H1 (cell line): ENCODE results near the gene LYRM4. TPM values are rescaled to one million over a fixed set of nuclear protein-coding genes. Genes with fewer than 3 reads are reported as not detected.

ENCODE experiments used
- CTCF ChIA-PET: fragments of 300-600 bp; sonication (Branson Sonifier 250); formaldehyde crosslinking; loops from one replicate; lab custom pipeline; 2021; ENCODE audit not compliant: partially characterized antibody; lab: Charles Lee
- POLR2A ChIA-PET: fragments of 300-600 bp; sonication (Branson Sonifier 250); formaldehyde crosslinking; loops from one replicate; lab custom pipeline; 2021; ENCODE audit warnings: inconsistent platforms; ENCODE audit not compliant: partially characterized antibody; lab: Charles Lee
- DNase-seq, 2 experiments: peaks; one replicate each; pipeline versions ENCODE4 v3.0.0 to v3.0.0-alpha.2; 2010 to 2022; ENCODE audit warnings: low spot score in 2 of 2, low read depth in 1 of 2, mixed read lengths in 1 of 2
- FAIRE-seq: peaks from 2 replicates; lab custom pipeline; 2011; peaks lifted over from hg19 to GRCh38; lab: Jason Lieb, UNC
- H2AFZ ChIP-seq: 2 replicates; pipeline ENCODE4 v1.8.1; 2012; ENCODE audit warnings: low read length, inconsistent platforms
- H2AK5ac ChIP-seq: 2 replicates; pipeline ENCODE4 v1.6.1; 2013; ENCODE audit warnings: low read depth, low read length
- H2BK120ac ChIP-seq: replicated peaks from 2 replicates; pipeline ENCODE3; 2013; ENCODE audit warnings: low read depth, low read length, inconsistent platforms
- H2BK12ac ChIP-seq: 2 replicates; pipeline ENCODE4 v1.6.1; 2013; ENCODE audit warnings: low read depth, low read length
- H2BK15ac ChIP-seq: 2 replicates; pipeline ENCODE4 v1.6.1; 2013; ENCODE audit warnings: low read length
- H2BK20ac ChIP-seq: 2 replicates; pipeline ENCODE4 v1.6.1; 2013; ENCODE audit warnings: low read length
- H2BK5ac ChIP-seq: 2 replicates; pipeline ENCODE4 v1.6.1; 2013; ENCODE audit warnings: low read depth, low read length
- H3K14ac ChIP-seq: 2 replicates; pipeline ENCODE4 v1.6.1; 2013; ENCODE audit warnings: inconsistent platforms; ENCODE audit not compliant: insufficient read length
- H3K18ac ChIP-seq: 2 replicates; pipeline ENCODE4 v1.6.1; 2013; ENCODE audit warnings: low read length; ENCODE audit errors: extremely low read depth
- H3K23ac ChIP-seq: 2 replicates; pipeline ENCODE4 v1.6.1; 2013; ENCODE audit warnings: inconsistent platforms; ENCODE audit not compliant: insufficient read length
- H3K23me2 ChIP-seq: 2 replicates; pipeline ENCODE4 v1.6.1; 2013; ENCODE audit warnings: low read depth, low read length
- H3K27ac ChIP-seq: 2 replicates; pipeline ENCODE4 v1.6.1; 2011; ENCODE audit warnings: low read depth, low read length, inconsistent platforms
- H3K27me3 ChIP-seq, 4 experiments: replicated peaks in 1 of 4; 1 replicate in 1 of 4; 2 replicates in 3 of 4; pipeline versions ENCODE4 v1.6.1 to v1.8.1; 2011 to 2013; ENCODE audit warnings: low read length in 3 of 4, mild to moderate bottlenecking in 3 of 4, inconsistent platforms in 2 of 4, mixed read lengths in 2 of 4, moderate library complexity in 1 of 4; ENCODE audit not compliant: control insufficient read depth in 3 of 4, insufficient read depth in 3 of 4; ENCODE audit errors: extremely low read depth in 1 of 4
- H3K36me3 ChIP-seq, 4 experiments: 2 replicates each; pipeline versions ENCODE4 v1.6.1 to v1.8.1; 2011 to 2013; ENCODE audit warnings: mild to moderate bottlenecking in 4 of 4, low read length in 3 of 4, moderate library complexity in 2 of 4, control low read depth in 1 of 4, inconsistent platforms in 1 of 4; ENCODE audit not compliant: insufficient read depth in 4 of 4, control insufficient read depth in 2 of 4
- H3K4ac ChIP-seq: replicated peaks from 2 replicates; pipeline ENCODE3; 2013; ENCODE audit warnings: low read length, low read depth, mixed read lengths, inconsistent platforms; ENCODE audit not compliant: insufficient read length
- H3K4me1 ChIP-seq, 4 experiments: replicated peaks in 1 of 4; 1 replicate in 1 of 4; 2 replicates in 3 of 4; pipeline versions ENCODE4 v1.6.1 to v1.8.1; 2011 to 2013; ENCODE audit warnings: low read length in 3 of 4, inconsistent platforms in 2 of 4, mixed read lengths in 1 of 4; ENCODE audit not compliant: insufficient read depth in 4 of 4, control insufficient read depth in 3 of 4
- H3K4me2 ChIP-seq, 2 experiments: 2 replicates each; pipeline versions ENCODE4 v1.6.1 to v1.8.1; 2011 to 2013; ENCODE audit warnings: low read depth in 2 of 2, low read length in 2 of 2, control low read depth in 1 of 2, inconsistent platforms in 1 of 2, mild to moderate bottlenecking in 1 of 2; ENCODE audit not compliant: insufficient read depth in 1 of 2
- H3K4me3 ChIP-seq, 4 experiments: fragments of 200-600, 300-600 bp in 1 of 4; sonication (generic), shearing (Covaris generic), sonication (Bioruptor Twin) in 1 of 4; 2 replicates each; pipeline versions ENCODE4 v1.5.1 to v1.8.1; 2011 to 2016; ENCODE audit warnings: low read length in 4 of 4, low read depth in 3 of 4, control low read depth in 2 of 4, inconsistent platforms in 2 of 4, mild to moderate bottlenecking in 2 of 4, mixed read lengths in 1 of 4, moderate library complexity in 1 of 4; ENCODE audit not compliant: insufficient read depth in 2 of 4; ENCODE audit errors: extremely low read depth in 1 of 4
- H3K56ac ChIP-seq: replicated peaks from 2 replicates; pipeline ENCODE3; 2013; ENCODE audit warnings: low read depth, mild to moderate bottlenecking, mixed read lengths, low read length, inconsistent platforms; ENCODE audit not compliant: insufficient read length
- H3K79me1 ChIP-seq: 2 replicates; pipeline ENCODE4 v1.6.1; 2013; ENCODE audit warnings: low read depth, low read length, control low read depth
- H3K79me2 ChIP-seq, 2 experiments: 2 replicates each; pipeline versions ENCODE4 v1.6.1 to v1.8.1; 2012 to 2013; ENCODE audit warnings: low read length in 2 of 2, mild to moderate bottlenecking in 2 of 2, inconsistent platforms in 1 of 2; ENCODE audit not compliant: insufficient read depth in 2 of 2, control insufficient read depth in 1 of 2
- H3K9ac ChIP-seq, 4 experiments: replicated peaks in 1 of 4; 1 replicate in 1 of 4; 2 replicates in 3 of 4; pipeline versions ENCODE4 v1.6.1 to v1.8.1; 2011 to 2013; ENCODE audit warnings: low read depth in 3 of 4, low read length in 3 of 4, control low read depth in 2 of 4, mild to moderate bottlenecking in 2 of 4, moderate library complexity in 2 of 4, inconsistent platforms in 1 of 4; ENCODE audit errors: extremely low read depth in 1 of 4
- H3K9me3 ChIP-seq, 2 experiments: 2 replicates each; pipeline versions ENCODE4 v1.6.1 to v1.8.1; 2012 to 2013; ENCODE audit warnings: mild to moderate bottlenecking in 2 of 2, moderate library complexity in 2 of 2, control low read depth in 1 of 2, inconsistent platforms in 1 of 2, low read depth in 1 of 2, low read length in 1 of 2, mixed read lengths in 1 of 2; ENCODE audit not compliant: insufficient read depth in 2 of 2
- H4K20me1 ChIP-seq, 2 experiments: replicated peaks in 1 of 2; 2 replicates each; pipeline versions ENCODE3 to v1.8.1; 2011 to 2013; ENCODE audit warnings: inconsistent platforms in 2 of 2, low read length in 2 of 2, mild to moderate bottlenecking in 1 of 2; ENCODE audit not compliant: insufficient read depth in 2 of 2, control insufficient read depth in 1 of 2
- H4K5ac ChIP-seq: 2 replicates; pipeline ENCODE4 v1.6.1; 2013; ENCODE audit warnings: low read length, low read depth, mixed read lengths, inconsistent platforms; ENCODE audit not compliant: insufficient read length
- H4K8ac ChIP-seq: 2 replicates; pipeline ENCODE4 v1.8.0; 2013; ENCODE audit warnings: mild to moderate bottlenecking, moderate library complexity, low read length, inconsistent platforms; ENCODE audit not compliant: insufficient read depth; ENCODE audit errors: extremely low read depth
- H4K91ac ChIP-seq: replicated peaks from 2 replicates; pipeline ENCODE3; 2013; ENCODE audit warnings: low read length, mixed read lengths, inconsistent platforms; ENCODE audit not compliant: insufficient read length
- BACH1 ChIP-seq: IDR thresholded peaks from 2 replicates; pipeline ENCODE4 v1.6.1; 2012; ENCODE audit warnings: low read length, improper control_type of control experiment
- CBX5 ChIP-seq: fragments of 300-800, 300-1000 bp; sonication (generic); IDR thresholded peaks from 2 replicates; pipeline ENCODE4 v1.7.1; 2016; ENCODE audit warnings: antibody characterized with exemption, low read length, low read depth
- CHD2 ChIP-seq: IDR thresholded peaks from 2 replicates; pipeline ENCODE4 v1.6.1; 2012; ENCODE audit warnings: low read length, improper control_type of control experiment
- E2F6 ChIP-seq: IDR thresholded peaks from 2 replicates; pipeline ENCODE4 v1.6.1; 2012; ENCODE audit warnings: inconsistent platforms
- GTF2F1 ChIP-seq: IDR thresholded peaks from 2 replicates; pipeline ENCODE4 v1.6.1; 2012; ENCODE audit warnings: low read depth, low read length, improper control_type of control experiment, borderline replicate concordance
- HDAC2 ChIP-seq, 2 experiments: fragments of 300-600 bp in 1 of 2; sonication (generic) in 1 of 2; IDR thresholded peaks; 2 replicates each; pipeline ENCODE4 v1.6.1; 2011 to 2012; ENCODE audit warnings: low read depth in 2 of 2, low read length in 2 of 2, mild to moderate bottlenecking in 2 of 2, moderate library complexity in 2 of 2, borderline replicate concordance in 1 of 2, inconsistent platforms in 1 of 2
- JUND ChIP-seq: IDR thresholded peaks from 2 replicates; pipeline ENCODE4 v1.6.1; 2011; ENCODE audit warnings: mild to moderate bottlenecking, improper control_type of control experiment, low read length
- KDM1A ChIP-seq: fragments of 200-600, 300-600 bp; sonication (generic); IDR thresholded peaks from 2 replicates; pipeline ENCODE4 v1.7.1; 2016; ENCODE audit warnings: mild to moderate bottlenecking, low read length, borderline replicate concordance
- KDM5A ChIP-seq: fragments of 200-600 bp; IDR thresholded peaks from 2 replicates; pipeline ENCODE4 v1.7.1; 2012; ENCODE audit warnings: mild to moderate bottlenecking, low read length, inconsistent platforms, mixed read lengths
- NRF1 ChIP-seq: IDR thresholded peaks from 2 replicates; pipeline ENCODE4 v1.6.1; 2011; ENCODE audit warnings: mild to moderate bottlenecking, low read depth, low read length, improper control_type of control experiment
- SAP30 ChIP-seq: fragments of 300-600 bp; sonication (generic); IDR thresholded peaks from 2 replicates; pipeline ENCODE4 v1.7.1; 2012; ENCODE audit warnings: low read length, moderate library complexity, mild to moderate bottlenecking, inconsistent platforms; ENCODE audit not compliant: insufficient read depth, insufficient replicate concordance
- SIX5 ChIP-seq: IDR thresholded peaks from 2 replicates; pipeline ENCODE4 v1.6.1; 2011; ENCODE audit warnings: mild to moderate bottlenecking, low read depth, low read length
- TBP ChIP-seq: IDR thresholded peaks from 2 replicates; pipeline ENCODE4 v1.6.1; 2011; ENCODE audit warnings: low read depth, low read length, improper control_type of control experiment
- WGBS, 2 experiments: shearing (Covaris generic) in 1 of 2; methylation state at CpG; one replicate each; pipeline versions ENCODE4 v1.1.6 to v1.1.7; 2013 to 2015; ENCODE audit warnings: low lambda C conversion rate in 2 of 2, mixed read lengths in 2 of 2, inconsistent platforms in 1 of 2, low coverage in 1 of 2, missing lambda C conversion rate in 1 of 2; ENCODE audit not compliant: insufficient replicate concordance in 2 of 2, insufficient coverage in 1 of 2, insufficient read length in 1 of 2; ENCODE audit errors: extremely low coverage in 1 of 2, missing lambda C conversion rate in 1 of 2; 5-methylcytosine and 5-hydroxymethylcytosine counted together
- polyA plus RNA-seq, 7 experiments: library from polyadenylated mRNA; depleted of rRNA in 3 of 7; stranded (reverse) in 5 of 7; unstranded in 2 of 7; fragments of >200 nt in 5 of 7; fragments of 200-250 nt in 2 of 7; gene quantifications; 1 replicate in 5 of 7; 2 replicates in 1 of 7; 4 replicates in 1 of 7; pipeline versions ENCODE4 v1.2.1 to v1.2.3, GENCODE V29; 2011 to 2013; ENCODE audit warnings: missing spikeins in 2 of 7, mixed read lengths in 2 of 7
- total RNA-seq: library from RNA; stranded (reverse); fragmentation: NEBNext Ultra II Directional; extraction: Animal tissue kit (Norgen Biotek cat#: 25700); gene quantifications from 2 replicates; pipeline ENCODE4 v1.2.1, GENCODE V29; 2021

The LYRM4 gene
- total and polyA plus RNA-seq, 2 of the 8 experiments (the other 6 are each of a cell fraction or from before 2014, with no cell fraction given), result 56.6 to 62.8 TPM

- Histone ChIP-seq H3K79me2 (no peaks in the 10 kb centered on the region), H3K14ac (no peak overlapping the region), H3K23ac (no peak overlapping the region), H3K4me1 (no peaks in the 10 kb centered on the region), H3K4me3 (no peak overlapping the region), H3K18ac (no peak overlapping the region), H3K4me2 (no peak overlapping the region), H4K20me1 (peaks cover 2 to 12% of the 10 kb centered on the region in 2 experiments), H3K27ac (no peak overlapping the region), H3K36me3 (no peaks in the 10 kb centered on the region), H3K56ac (no peak overlapping the region), H2BK5ac (no peak overlapping the region), H2BK120ac (no peak overlapping the region), H4K5ac (no peak overlapping the region), H3K27me3 (no peaks in the 10 kb centered on the region), H2AK5ac (no peak overlapping the region), H4K8ac (no peak overlapping the region), H3K9ac (no peak overlapping the region), H3K79me1 (no peaks in the 10 kb centered on the region; the same call in 1 of the 2 replicates), H2AFZ (no peak overlapping the region), H2BK20ac (no peak overlapping the region), H3K23me2 (no peaks in the 10 kb centered on the region; the same call in 1 of the 2 replicates), H4K91ac (no peak overlapping the region), H2BK15ac (no peak overlapping the region), H3K9me3 (no peaks in the 10 kb centered on the region), H3K4ac (no peak overlapping the region), H2BK12ac (no peak overlapping the region)
- FAIRE-seq, result no peak
- 91% methylated on average over 10 of the region's 10 CpGs; no CpG with 5 or more reads in 1 of the 2 experiments for WGBS, 2 experiments
- POLR2A ChIA-PET, result no interaction called here
- DNase-seq, result no peak
- CTCF ChIA-PET, result interaction anchor here (1.2 to 1.4 kb wide), 2 partner anchors 11 to 24 kb away, joined by 3 to 4 read pairs; no protein-coding TSS in a partner anchor
- TF ChIP-seq SIX5 (no peak), KDM5A (no peak), KDM1A (no peak), HDAC2 (IDR thresholded peaks at IDR 0.05; ENCODE audit: borderline replicate concordance in 1 of 2, low read depth in 2 of 2, low read length in 2 of 2) (no peak), SAP30 (no peak), E2F6 (no peak), CBX5 (no peak), TBP (no peak), GTF2F1 (no peak), JUND (no peak), BACH1 (no peak), NRF1 (no peak), CHD2 (no peak)
Measured at GRCh38 chr6:5120011-5120410, 140.7 kb downstream of the LYRM4 start.
